GM19193 (cell line): Measurements from ENCODE around the gene HERC4.

ENCODE experiments used
- POLR2A ChIP-seq: IDR thresholded peaks from 4 replicates; pipeline ENCODE4 v1.6.1; 2011; ENCODE audit not compliant: insufficient read depth, insufficient read length; ENCODE audit errors: extremely low read depth

HERC4 gene

DNA sequence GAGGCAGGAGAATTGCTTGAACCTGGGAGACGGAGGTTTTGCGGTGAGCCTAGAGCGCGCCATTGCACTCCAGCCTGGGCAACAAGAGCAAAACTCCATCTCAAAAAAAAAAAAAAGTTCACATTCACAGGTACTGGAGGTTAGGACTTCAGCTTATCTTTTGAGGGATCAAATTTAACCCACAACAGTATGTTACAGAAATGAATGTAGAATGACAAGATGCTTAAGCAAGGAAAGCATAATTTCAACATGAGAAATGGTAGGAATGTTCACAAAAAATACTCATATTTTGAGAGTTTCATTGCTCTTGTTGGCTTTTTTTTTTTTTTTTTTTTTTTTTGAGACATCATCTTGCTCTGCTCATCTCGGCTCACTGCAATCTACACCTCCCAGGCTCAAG, 1.9 kb upstream of the HERC4 start:
- no peak for TF ChIP-seq POLR2A

DNA sequence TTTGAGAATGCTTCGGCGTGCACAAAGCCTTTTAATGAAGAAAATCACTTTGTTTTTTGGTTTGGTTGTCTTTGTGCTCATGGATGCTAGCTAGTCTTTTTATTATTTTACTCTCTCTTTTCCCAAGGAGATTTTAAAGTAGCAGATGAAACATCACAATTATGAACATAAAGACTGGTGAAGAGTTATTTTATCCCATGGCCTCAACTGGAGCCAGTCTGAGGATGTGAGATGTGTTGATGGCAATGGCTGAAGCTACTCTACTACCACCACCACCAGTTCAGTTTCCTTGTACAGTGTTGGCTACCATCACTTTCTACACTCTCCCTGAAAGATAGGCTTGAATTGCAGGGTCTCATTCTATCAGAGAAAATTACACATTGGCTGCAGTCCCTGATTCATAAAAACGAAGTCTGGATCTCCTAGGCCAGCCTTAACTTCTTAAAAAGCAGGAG, 494 bp upstream of the HERC4 start:
- TF ChIP-seq POLR2A: no peak

DNA sequence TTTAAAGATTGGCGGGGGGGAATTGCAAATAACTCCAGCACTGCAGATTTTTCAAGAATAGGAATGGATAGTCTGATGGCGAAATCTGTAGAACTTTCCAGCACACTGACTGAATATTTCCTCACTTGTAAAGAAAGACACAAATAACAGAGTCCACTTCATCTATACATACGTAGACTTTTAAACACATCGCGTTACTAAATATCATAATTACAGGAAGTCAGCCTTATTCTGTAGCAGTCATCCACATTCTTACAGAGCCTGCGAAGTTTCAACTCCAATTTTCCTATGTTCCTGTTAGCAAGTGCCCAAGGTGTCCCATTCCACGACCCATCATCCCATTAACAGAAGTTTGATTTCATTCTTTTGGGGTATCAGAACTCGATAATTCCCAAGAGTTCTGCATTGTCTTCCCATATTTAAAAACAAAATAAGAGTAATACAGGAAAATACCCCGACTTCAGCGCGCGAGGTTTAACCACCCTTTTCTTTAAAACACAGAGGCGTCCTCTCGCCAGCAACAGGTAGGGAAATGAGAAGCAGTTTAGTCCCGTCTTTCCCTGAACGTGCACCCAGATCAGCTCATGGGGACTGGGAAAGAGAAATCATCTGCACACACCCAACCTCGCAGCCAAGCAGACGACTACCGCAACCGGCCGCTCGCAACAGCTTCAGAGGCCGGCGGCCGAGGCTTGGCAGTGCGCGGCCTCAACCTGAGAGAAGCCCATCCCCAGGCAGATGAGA, 880 bp downstream of the HERC4 start:
- TF ChIP-seq POLR2A: no peak

DNA sequence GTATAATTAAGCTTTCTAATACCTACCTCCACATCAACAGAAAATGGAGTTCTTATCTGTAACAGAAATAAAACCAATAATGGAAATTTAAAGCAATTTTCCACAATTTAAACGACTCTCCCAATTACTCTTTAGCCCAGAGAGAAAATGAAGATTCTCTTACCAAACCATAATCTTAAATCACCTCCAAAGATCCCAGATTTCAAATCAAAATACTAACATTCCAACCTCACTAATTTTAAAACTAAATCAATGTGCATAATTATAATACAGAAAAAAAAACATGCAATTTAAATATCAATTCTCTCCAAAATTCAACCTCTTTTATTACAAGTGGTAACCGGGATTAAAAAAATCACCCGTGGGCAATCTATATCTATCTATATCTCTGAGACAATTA, 1.5 kb downstream of the HERC4 start:
- no peak for TF ChIP-seq POLR2A

DNA sequence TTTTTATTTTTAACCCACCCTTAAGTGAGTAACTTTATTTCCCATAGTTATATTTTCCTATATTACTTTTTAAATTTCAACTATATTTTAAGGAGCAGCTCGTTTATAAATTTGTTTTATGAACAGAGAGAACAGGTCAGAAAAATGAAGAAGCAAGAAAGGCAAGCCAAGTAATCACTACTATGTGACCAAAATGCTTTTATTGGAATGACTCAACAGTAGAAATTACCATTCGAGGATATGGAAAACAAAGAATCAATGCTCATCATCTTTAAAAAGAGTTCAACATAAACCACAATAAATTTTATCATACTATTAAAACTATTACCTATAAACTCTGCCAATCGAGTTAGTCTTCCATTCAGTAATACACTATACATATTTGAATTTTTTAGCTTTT, 7.6 kb downstream of the HERC4 start:
- no peak for TF ChIP-seq POLR2A

DNA sequence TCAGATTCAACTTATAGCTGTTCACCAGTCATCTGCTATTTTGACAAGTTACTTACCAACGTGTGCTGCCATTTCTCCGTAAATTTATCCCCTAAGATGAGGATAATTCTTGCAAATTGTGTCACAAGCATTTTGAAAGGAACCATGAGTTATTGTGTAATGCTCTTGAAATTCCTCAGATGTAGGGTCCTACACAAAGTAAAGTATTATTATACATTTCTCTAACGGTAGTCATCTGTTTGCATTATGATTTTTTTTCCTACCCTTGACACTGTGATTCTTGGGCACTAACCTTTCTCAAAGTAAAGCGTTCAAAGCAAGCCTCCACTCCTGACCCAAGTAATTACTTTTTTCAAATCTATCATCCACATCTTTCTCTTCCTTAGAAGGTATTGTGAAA, 8.1 kb downstream of the HERC4 start:
- no peak for TF ChIP-seq POLR2A

DNA sequence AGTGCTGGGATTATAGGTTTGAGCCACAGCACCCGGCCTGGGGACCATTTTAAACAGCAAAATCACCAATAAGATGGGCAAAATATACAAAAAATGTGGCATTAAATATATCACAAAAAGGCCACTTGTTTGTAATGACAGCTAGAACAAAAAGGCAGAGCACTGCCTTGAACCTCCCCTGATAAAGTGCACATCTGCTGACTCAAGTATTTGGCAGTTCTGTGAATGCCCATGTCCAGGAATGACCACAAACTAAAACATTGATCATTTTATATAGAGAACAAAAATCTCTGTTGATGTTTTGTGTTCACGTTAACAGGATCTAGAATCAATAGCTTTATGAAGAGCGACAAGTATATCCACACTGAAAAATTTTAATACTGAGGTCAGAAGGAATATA, 21.5 kb downstream of the HERC4 start:
- no peak for TF ChIP-seq POLR2A

DNA sequence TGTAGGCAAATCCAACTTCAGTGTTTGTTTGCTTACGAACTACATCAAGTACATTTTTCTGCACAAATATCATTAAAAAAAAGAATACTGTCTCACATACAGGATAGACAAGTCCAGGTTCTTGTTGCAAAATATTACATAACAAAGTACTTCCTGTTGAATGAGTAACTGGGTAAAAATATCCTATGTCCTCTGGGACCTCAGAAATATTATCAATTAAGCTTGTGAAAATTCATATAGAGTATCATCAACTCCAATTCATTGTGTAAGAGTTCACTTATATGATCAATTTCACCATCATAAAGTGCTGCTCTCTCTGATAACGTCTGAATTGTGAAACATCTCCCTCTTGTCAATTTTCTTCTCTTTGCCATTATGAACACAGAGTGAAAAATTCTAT, 22.6 kb downstream of the HERC4 start:
- TF ChIP-seq POLR2A: no peak

DNA sequence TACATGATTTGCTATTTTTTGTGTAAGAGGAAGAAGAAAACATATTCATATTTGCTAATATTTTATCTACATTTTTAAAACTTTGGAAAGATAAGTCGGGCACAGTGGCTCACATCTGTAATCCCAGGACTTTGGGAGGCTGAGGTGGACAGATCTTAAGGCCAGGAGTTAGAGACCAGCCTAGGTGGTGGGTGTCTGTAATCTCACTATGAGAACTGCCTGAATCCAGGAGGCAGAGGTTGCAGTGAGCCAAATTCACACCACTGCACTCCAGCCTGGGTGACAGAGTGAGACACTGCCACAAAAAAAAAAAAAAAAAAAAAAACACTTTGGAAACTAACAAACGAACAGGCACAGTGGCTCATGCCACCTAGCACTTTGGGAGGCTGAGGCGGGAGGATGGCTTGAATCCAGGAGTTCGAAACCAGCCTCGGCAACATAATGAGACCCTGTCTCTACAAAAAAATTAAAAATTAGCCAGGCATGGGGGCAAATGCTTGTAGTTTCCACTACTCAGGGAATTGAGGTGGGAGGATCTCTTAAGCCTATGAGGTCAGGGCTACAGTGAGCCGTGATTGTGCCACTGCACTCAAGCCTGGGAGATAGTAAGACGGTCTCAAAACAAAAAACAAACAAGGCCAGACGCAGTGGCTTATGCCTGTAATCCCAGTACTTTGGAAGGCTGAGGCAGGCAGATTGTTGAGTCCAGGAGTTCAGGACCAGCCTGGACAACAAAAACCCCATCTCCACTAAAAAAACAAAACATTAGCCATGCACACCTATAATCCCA, 25.6 kb downstream of the HERC4 start:
- no peak for TF ChIP-seq POLR2A

DNA sequence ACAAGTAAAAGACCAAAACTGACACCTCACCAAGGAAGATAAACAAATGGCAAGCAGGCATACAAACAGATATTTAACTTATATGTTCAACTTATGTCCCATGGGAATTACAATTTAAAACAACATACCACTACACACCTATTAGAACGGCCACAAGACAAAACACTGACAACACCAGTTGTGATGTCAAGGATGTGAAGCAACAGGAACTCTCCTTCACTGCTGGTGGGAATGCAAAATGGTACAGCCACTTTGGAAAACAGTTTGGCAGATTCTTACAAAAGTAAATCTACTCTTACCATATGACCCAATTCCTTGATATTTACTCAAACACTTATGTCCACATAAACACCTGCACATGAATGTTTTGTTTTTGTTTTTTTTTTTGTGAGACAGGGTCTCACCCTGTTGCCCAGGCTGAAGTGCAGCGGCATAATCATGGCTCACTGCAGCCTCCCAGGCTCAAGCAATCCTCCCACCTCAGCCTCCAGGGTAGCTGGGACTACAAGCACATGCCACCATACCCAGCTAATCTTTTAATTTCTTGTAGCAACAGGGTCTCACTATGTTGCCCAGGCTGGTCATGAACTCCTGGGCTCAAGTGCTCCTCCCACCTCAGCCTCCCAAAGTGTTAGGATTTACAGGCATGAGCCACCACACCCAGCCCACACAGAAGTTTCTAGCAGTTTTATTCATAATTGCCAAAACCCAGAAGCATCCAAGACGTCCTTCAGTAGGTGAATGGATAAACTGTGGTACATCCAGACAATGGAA, 27.3 kb downstream of the HERC4 start:
- no peak for TF ChIP-seq POLR2A

DNA sequence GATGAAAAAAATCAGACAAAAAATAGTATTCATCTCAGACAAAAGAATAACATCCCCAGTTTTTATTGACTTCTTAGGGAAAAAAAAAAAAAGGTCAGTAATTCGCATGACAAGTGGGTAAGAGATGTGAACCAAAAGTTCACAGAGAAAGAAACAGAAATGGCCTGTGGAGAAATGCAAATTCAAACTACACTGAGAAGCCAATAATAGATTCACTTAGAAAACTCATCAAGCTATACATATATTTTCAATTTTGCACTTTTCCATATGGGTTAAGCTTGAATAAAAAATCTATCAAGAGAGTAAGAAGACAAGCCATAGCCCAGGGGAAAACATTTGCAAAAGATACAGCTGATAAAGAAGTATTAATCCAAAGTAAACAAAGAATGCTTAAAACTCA, 28.0 kb downstream of the HERC4 start:
- no peak for TF ChIP-seq POLR2A

DNA sequence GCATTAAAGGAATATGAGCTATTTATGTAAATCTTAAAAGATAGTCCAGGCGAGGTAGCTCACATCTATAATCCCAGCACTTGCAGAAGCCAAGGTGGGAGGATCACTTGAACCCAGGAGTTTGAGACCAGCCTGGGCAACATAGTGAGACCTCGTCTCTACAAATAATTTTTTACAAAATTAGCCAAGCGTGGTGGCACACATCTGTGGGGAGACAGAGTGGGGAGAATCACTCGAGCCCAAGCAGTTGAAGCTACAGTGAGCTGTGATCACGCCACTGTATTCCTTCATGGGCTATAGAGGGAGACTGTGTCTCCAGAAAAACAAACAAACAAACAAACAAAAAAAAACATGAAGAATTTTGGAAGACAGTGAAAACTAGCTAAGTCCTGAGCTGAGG, 28.4 kb downstream of the HERC4 start:
- TF ChIP-seq POLR2A: no peak

DNA sequence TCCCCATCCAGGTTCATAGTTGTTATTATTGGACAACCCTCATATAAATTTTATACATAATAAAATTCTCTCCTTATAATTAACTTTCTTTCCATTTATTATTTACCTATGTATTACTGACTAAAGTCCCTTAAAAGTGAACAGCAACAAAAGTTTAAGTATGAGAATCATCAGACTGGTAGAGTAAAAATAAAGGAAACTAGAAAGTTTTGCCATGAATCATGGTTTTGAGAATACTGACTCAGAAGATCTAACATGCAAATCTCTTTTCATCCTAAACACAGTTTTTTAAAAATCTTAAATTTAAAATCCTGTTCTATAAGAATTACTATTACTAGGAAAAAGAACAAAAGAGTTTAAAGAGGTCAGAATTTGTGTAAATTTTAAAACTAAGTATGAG, 32.1 kb downstream of the HERC4 start:
- TF ChIP-seq POLR2A: no peak

DNA sequence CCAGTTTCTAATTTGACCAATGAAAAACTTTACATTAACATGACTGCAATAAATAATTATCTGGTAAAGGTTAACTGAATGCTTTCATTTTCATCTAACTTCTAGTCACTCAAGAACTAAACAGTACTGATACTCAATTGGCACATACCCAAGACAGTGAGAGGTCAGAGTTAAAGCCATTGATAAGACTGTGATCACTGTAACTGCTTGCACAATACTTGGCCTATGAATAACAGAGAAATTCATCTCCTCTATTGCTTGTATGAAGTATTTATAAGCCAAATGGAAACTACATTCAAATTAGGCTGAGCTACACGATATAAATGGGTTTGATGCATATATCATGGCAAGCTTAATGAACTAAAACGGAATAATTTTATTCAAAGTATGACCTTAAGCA, 43.0 kb downstream of the HERC4 start:
- no peak for TF ChIP-seq POLR2A

DNA sequence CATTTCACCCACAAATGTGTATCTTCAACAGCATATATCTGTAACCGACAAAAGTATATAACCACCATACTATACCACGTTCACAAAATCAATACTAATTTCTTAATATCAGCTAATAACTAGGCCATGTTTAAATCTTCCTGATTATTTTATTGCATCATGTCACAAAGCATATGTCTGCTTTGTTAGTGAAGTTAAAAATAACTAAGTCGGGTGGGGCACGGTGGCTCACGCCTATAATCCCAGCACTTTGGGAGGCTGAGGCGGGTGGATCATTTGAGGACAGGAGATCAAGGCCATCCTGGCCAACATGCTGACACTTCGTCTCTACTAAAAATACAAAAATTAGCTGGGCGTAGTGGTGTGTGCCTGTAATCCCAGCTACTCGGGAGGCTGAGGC, 47.7 kb downstream of the HERC4 start:
- TF ChIP-seq POLR2A: no peak

DNA sequence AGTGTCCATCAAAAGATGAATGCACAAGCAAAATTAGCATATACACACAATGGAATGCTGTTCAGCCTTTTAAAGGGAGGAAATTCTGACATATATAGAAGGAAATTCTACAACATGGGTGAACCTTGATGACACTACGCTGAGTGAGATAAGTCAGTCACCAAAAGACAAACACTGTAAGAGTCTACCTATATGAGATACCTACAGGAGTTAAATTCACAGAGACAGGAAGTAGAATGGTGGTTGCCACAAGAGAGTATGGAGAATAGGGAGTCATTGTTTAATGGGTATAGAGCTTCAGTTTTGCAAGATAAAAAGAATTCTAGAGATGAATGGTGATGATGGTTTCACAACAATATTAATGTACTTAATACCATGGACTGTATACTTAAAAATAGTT, 51.8 kb downstream of the HERC4 start:
- no peak for TF ChIP-seq POLR2A

DNA sequence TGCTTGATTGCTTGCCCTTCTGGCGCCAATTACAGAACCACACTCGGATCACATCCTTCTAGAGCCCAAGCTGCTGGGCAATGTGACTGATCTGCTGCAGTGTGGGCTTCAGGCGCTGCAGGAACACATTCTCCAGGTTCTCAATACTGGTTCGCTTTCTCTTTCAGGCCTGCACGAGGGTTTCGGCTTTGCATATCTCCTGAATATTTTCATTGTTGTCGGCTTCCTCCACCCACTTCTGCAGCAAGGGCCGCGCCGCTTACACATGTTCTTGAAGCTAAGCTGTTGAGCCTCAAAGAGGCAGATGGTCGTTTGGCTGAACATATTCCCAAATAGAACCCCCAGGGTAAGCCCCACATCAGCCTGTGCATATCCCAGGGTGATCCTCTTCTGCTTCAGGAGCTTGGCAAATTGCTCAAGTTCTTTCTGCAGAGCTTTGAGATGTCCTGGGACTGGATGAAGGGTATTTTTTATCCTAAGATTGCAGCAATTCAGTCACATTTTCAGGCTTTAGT, 64.6 kb downstream of the HERC4 start:
- TF ChIP-seq POLR2A: no peak
